ENCODE data around the gene EPB41L1.

DNA sequence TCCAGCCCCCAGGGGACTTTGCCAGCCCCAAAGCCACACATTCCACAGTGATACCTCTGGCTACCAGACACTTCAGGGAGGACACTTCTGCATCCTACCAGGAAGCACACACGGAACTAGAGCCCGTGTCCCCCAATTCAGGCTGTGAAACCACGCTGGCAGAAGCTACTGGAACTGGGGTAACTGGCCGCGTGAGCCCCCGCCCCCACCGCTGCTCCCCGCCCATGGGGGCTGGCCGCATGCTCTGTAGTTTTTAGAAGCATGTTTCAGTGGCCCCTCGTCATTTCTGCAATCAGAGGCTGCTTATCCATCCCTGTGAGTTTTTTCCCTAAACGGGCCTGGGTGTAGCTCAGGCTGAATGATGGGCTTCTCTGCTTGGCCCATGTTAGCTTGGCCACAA, 53.1 kb downstream of the EPB41L1 start:
- TF ChIP-seq EZH2 (IDR thresholded peaks at IDR 0.05; ENCODE audit: insufficient read depth, poor library complexity, severe bottlenecking) = no peak
- no peak for TF ChIP-seq EZH2phosphoT487 (IDR thresholded peaks at IDR 0.05; ENCODE audit: insufficient read depth, low read depth)
